Neural progenitor cell (in vitro differentiated cells): ENCODE results near the gene PTPRK. TPM values are rescaled to one million over a fixed set of nuclear protein-coding genes. Genes with fewer than 3 reads are reported as not detected.

Source experiments
- DNase-seq: peaks from one replicate; pipeline ENCODE4 v3.0.0-alpha.2; 2016; ENCODE audit warnings: low spot score
- H2AFZ ChIP-seq: fragments of 200-600 bp; sonication (generic); replicated peaks from 2 replicates; pipeline ENCODE4 v1.6.1; 2016; ENCODE audit warnings: antibody characterized with exemption
- H3F3A ChIP-seq: fragments of 200-600 bp; sonication (generic); 2 replicates; pipeline ENCODE4 v1.6.1; 2016; ENCODE audit warnings: antibody characterized with exemption, low read depth
- H3K27ac ChIP-seq: fragments of 200-600 bp; sonication (generic); 2 replicates; pipeline ENCODE4 v1.5.1; 2016; ENCODE audit warnings: mild to moderate bottlenecking
- H3K27me3 ChIP-seq: fragments of 200-600 bp; sonication (generic); 2 replicates; pipeline ENCODE4 v1.6.1; 2016; ENCODE audit warnings: mild to moderate bottlenecking, moderate library complexity
- H3K36me3 ChIP-seq: fragments of 200-600 bp; sonication (generic); 2 replicates; pipeline ENCODE4 v1.5.1; 2016
- H3K4me1 ChIP-seq: fragments of 200-600 bp; sonication (generic); 2 replicates; pipeline ENCODE4 v1.6.1; 2016; ENCODE audit warnings: mixed run types
- H3K4me2 ChIP-seq: fragments of 200-600 bp; sonication (generic); 2 replicates; pipeline ENCODE4 v1.6.1; 2016
- H3K4me3 ChIP-seq: fragments of 200-600 bp; sonication (generic); 2 replicates; pipeline ENCODE4 v1.5.1; 2016
- H3K79me2 ChIP-seq: fragments of 200-600 bp; sonication (generic); 2 replicates; pipeline ENCODE4 v1.6.1; 2016; ENCODE audit warnings: low read depth
- H3K9ac ChIP-seq: fragments of 200-600 bp; sonication (generic); 2 replicates; pipeline ENCODE4 v1.6.1; 2016
- H3K9me3 ChIP-seq: fragments of 200-600 bp; sonication (generic); 2 replicates; pipeline ENCODE4 v1.5.1; 2016; ENCODE audit warnings: low read depth
- H4K20me1 ChIP-seq: fragments of 200-600 bp; sonication (generic); 2 replicates; pipeline ENCODE4 v1.6.1; 2016; ENCODE audit warnings: low read depth
- H3K27ac Mint-ChIP-seq: 3 replicates; pipeline ENCODE4 v1.8.0; 2021; ENCODE audit warnings: mixed read lengths
- H3K27me3 Mint-ChIP-seq: 2 replicates; pipeline ENCODE4 v1.8.0; 2022; ENCODE audit warnings: low read depth, mild to moderate bottlenecking, inconsistent platforms, moderate library complexity, mixed read lengths; ENCODE audit not compliant: insufficient read depth
- H3K36me3 Mint-ChIP-seq: 3 replicates; pipeline ENCODE4 v1.8.0; 2021; ENCODE audit warnings: mixed read lengths
- H3K4me1 Mint-ChIP-seq: 3 replicates; pipeline ENCODE4 v1.8.0; 2021; ENCODE audit warnings: mixed read lengths
- H3K4me3 Mint-ChIP-seq: 3 replicates; pipeline ENCODE4 v1.8.0; 2021; ENCODE audit warnings: mild to moderate bottlenecking, moderate library complexity, mixed read lengths
- H3K9me3 Mint-ChIP-seq: 3 replicates; pipeline ENCODE4 v1.8.0; 2020; ENCODE audit warnings: mixed read lengths
- EZH2 ChIP-seq: fragments of 200-600 bp; sonication (generic); IDR thresholded peaks from 2 replicates; pipeline ENCODE4 v1.6.1; 2017; ENCODE audit warnings: antibody characterized with exemption, mild to moderate bottlenecking, moderate library complexity
- EZH2phosphoT487 ChIP-seq: fragments of 200-600 bp; sonication (generic); IDR thresholded peaks from 2 replicates; pipeline ENCODE4 v1.6.1; 2017; ENCODE audit warnings: antibody characterized with exemption
- total RNA-seq: library from RNA; depleted of rRNA; stranded (reverse); fragments of >200 nt; gene quantifications from 2 replicates; pipeline ENCODE4 v1.2.3, GENCODE V29; 2015; ENCODE audit warnings: low replicate concordance
- TF ChIP-seq, protein P1 (sequence below): fragments of 200-600 bp; sonication (generic); IDR thresholded peaks from 2 replicates; pipeline ENCODE4 v1.5.1; 2017; ENCODE audit warnings: antibody characterized with exemption, mild to moderate bottlenecking

Gene PTPRK
- total RNA-seq, 1 donor from 2014 or later = 35.0 TPM

- H3K9me3 ChIP-seq = no peaks in the 10 kb centered on the region
- H3K27me3 ChIP-seq = no peaks in the 10 kb centered on the region
- no peak for DNase-seq
- Mint-ChIP-seq H3K4me1 (no peaks in the 10 kb centered on the region), H3K27me3 (no peaks in the 10 kb centered on the region), H3K9me3 (no peaks in the 10 kb centered on the region), H3K4me3 (no peak overlapping the region), H3K36me3 (no peaks in the 10 kb centered on the region), H3K27ac (no peak overlapping the region)
- no peak overlapping the region for H3K4me3 ChIP-seq
- no peak overlapping the region for H3K4me2 ChIP-seq
- no peak overlapping the region for H3K27ac ChIP-seq
- H3K36me3 ChIP-seq = no peaks in the 10 kb centered on the region
- no peaks in the 10 kb centered on the region for H3K79me2 ChIP-seq
- H4K20me1 ChIP-seq = no peaks in the 10 kb centered on the region
- H2AFZ ChIP-seq = no peak overlapping the region
- no peaks in the 10 kb centered on the region for H3F3A ChIP-seq
- TF ChIP-seq EZH2phosphoT487 = no peak
- TF ChIP-seq, protein P1, sequence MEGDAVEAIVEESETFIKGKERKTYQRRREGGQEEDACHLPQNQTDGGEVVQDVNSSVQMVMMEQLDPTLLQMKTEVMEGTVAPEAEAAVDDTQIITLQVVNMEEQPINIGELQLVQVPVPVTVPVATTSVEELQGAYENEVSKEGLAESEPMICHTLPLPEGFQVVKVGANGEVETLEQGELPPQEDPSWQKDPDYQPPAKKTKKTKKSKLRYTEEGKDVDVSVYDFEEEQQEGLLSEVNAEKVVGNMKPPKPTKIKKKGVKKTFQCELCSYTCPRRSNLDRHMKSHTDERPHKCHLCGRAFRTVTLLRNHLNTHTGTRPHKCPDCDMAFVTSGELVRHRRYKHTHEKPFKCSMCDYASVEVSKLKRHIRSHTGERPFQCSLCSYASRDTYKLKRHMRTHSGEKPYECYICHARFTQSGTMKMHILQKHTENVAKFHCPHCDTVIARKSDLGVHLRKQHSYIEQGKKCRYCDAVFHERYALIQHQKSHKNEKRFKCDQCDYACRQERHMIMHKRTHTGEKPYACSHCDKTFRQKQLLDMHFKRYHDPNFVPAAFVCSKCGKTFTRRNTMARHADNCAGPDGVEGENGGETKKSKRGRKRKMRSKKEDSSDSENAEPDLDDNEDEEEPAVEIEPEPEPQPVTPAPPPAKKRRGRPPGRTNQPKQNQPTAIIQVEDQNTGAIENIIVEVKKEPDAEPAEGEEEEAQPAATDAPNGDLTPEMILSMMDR = no peak
- TF ChIP-seq EZH2 = no peak
- no peaks in the 10 kb centered on the region for H3K4me1 ChIP-seq
- no peak overlapping the region for H3K9ac ChIP-seq
These were observed 376.1 kb downstream of the PTPRK start for GRCh38 chr6:128144320-128144719.

DNA sequence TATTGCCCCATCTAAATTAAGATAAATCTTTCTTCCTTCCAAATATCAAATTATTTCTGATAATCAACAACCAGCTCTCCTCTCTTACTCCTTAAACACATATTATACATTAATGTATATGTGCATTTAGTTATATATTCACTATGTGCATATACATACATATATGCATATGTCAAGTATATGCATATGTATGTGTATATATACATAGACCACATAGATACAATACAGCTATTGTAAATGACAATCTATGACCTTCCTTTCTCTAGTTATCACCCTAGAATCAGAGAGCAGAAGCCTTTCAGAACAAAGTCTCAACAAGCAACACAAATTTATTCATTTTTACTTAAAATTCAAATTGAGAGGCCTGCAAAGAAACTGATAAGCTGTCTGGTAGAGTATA is 378.5 kb downstream of the PTPRK start:
- no peak overlapping the region for H3K4me2 ChIP-seq
- H3K27me3 Mint-ChIP-seq = no peaks in the 10 kb centered on the region
- no peaks in the 10 kb centered on the region for H3K27me3 ChIP-seq
- no peaks in the 10 kb centered on the region for H4K20me1 ChIP-seq
- TF ChIP-seq EZH2 (no peak), EZH2phosphoT487 (no peak)
- TF ChIP-seq, protein P1 = no peak
- H3K9me3 Mint-ChIP-seq = no peaks in the 10 kb centered on the region
- H3K36me3 Mint-ChIP-seq = no peaks in the 10 kb centered on the region
- no peak overlapping the region for H2AFZ ChIP-seq
- H3K27ac Mint-ChIP-seq = no peak overlapping the region
- H3K9ac ChIP-seq = no peak overlapping the region
- H3K4me1 ChIP-seq = no peaks in the 10 kb centered on the region
- no peaks in the 10 kb centered on the region for H3K79me2 ChIP-seq
- H3K4me3 ChIP-seq = no peak overlapping the region
- no peak overlapping the region for H3K4me3 Mint-ChIP-seq
- no peaks in the 10 kb centered on the region for H3F3A ChIP-seq
- no peak for DNase-seq
- H3K4me1 Mint-ChIP-seq = no peaks in the 10 kb centered on the region
- no peaks in the 10 kb centered on the region for H3K36me3 ChIP-seq
- no peak overlapping the region for H3K27ac ChIP-seq
- H3K9me3 ChIP-seq = no peaks in the 10 kb centered on the region

DNA sequence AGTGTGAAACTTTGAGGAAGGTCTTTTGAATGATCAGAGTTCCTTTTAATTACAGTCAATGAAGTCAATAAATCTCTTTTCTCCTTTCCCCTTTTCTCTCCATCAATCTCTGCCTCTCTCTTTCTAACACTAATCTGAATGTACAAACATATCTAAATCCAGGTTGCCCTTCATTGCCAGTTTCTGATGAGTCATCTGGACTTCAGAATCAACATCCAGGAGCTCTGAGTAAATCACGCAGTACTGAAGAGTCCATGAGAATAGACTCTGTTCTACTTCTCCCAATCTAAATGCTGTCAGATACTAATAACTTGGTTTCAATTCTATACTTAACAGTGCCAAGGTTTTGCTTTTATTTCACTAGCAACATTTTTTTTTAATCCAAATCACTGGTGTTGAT is 380.9 kb downstream of the PTPRK start:
- H3K4me3 ChIP-seq = no peak overlapping the region
- H3K27ac ChIP-seq = no peak overlapping the region
- no peaks in the 10 kb centered on the region for H3K36me3 ChIP-seq
- H4K20me1 ChIP-seq = no peaks in the 10 kb centered on the region
- H3K36me3 Mint-ChIP-seq = no peaks in the 10 kb centered on the region
- H3K4me1 ChIP-seq = no peaks in the 10 kb centered on the region
- no peaks in the 10 kb centered on the region for H3K27me3 Mint-ChIP-seq
- no peaks in the 10 kb centered on the region for H3K9me3 Mint-ChIP-seq
- H3K9ac ChIP-seq = no peak overlapping the region
- no peaks in the 10 kb centered on the region for H3F3A ChIP-seq
- no peaks in the 10 kb centered on the region for H3K9me3 ChIP-seq
- no peak overlapping the region for H2AFZ ChIP-seq
- H3K79me2 ChIP-seq = no peaks in the 10 kb centered on the region
- no peak for DNase-seq
- no peak for TF ChIP-seq EZH2phosphoT487
- no peak for TF ChIP-seq EZH2
- TF ChIP-seq, protein P1 = no peak
- no peaks in the 10 kb centered on the region for H3K27me3 ChIP-seq
- no peaks in the 10 kb centered on the region for H3K4me1 Mint-ChIP-seq
- no peak overlapping the region for H3K4me2 ChIP-seq
- H3K27ac Mint-ChIP-seq = no peak overlapping the region
- no peak overlapping the region for H3K4me3 Mint-ChIP-seq

- Mint-ChIP-seq H3K4me3 (no peak overlapping the region), H3K27ac (no peak overlapping the region), H3K4me1 (no peaks in the 10 kb centered on the region), H3K27me3 (no peaks in the 10 kb centered on the region), H3K9me3 (no peaks in the 10 kb centered on the region), H3K36me3 (no peaks in the 10 kb centered on the region)
- Histone ChIP-seq H3K4me2 (no peak overlapping the region), H2AFZ (no peak overlapping the region), H3K36me3 (no peaks in the 10 kb centered on the region), H3K9ac (no peak overlapping the region), H3K27me3 (no peaks in the 10 kb centered on the region), H3F3A (no peaks in the 10 kb centered on the region), H3K4me3 (no peak overlapping the region), H3K9me3 (no peaks in the 10 kb centered on the region), H4K20me1 (no peaks in the 10 kb centered on the region), H3K27ac (no peak overlapping the region), H3K79me2 (no peaks in the 10 kb centered on the region), H3K4me1 (no peaks in the 10 kb centered on the region)
- no peak for DNase-seq
- TF ChIP-seq EZH2phosphoT487 = no peak
- TF ChIP-seq, protein P1 = no peak
- TF ChIP-seq EZH2 = no peak
These were observed 381.7 kb downstream of the PTPRK start for GRCh38 chr6:128138694-128139093.
